HG03354 (cell line): ENCODE data around the gene SNW1.

Source experiments
- ATAC-seq: cut with Tn5 transposase; IDR thresholded peaks from one replicate; pipeline ENCODE4 v1.9.1; 2021; ENCODE audit warnings: mild to moderate bottlenecking; ENCODE audit not compliant: unreplicated experiment, poor library complexity, severe bottlenecking

Gene SNW1

GRCh38 chr14:77681196-77682157 is 79.5 kb downstream of the SNW1 start:
- no peak for ATAC-seq

GRCh38 chr14:77674931-77675330 is 86.0 kb downstream of the SNW1 start:
- no peak for ATAC-seq

- no peak for ATAC-seq
Observed at GRCh38 chr14:77673193-77673592, 87.8 kb downstream of the SNW1 start.
